Measurements from ENCODE around the gene REC114.
"Not testable (repeated sequence)": the region's sequence is repeated elsewhere in the genome, so short reads cannot be mapped to it uniquely, and the experiment has no call there.

Gene REC114

DNA sequence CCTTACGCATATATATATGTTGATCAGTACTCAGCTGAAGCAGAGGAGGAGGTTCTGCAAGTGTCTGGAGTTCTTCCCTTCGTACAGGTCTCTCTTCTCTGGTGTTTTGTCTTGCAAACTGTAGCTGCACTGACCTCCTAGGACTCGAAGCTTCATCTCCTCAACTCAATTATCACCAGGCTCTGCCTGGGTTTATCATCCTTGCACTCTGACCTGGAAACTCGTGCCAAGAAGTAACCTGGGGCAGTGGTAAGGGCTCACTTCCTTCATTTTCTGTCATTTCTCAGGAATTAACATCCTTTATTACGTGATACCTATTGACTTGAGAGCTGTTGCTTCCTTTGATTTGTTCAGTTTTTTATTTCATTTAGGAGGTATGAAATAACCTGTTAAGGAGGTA, 14.4 kb downstream of the REC114 start:
- no peak for DNase-seq

DNA sequence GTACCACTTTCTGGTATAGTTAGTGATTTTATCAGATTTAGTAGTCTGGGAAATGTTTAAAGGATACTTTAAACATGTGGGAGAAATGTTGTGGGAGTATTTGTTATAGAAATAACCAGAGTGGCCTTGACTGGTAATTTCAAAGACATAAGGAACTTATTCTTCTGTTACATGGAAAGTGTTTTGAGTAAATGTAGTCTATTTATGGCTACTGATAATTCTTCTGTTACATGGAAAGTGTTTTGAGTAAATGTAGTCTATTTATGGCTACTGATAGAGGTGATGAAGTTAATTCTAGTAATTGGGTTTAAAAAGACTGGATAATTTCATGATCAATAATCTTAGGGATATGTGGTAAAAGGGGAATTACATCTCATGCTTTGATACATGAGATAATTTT, 17.7 kb downstream of the REC114 start:
- no peak for DNase-seq

DNA sequence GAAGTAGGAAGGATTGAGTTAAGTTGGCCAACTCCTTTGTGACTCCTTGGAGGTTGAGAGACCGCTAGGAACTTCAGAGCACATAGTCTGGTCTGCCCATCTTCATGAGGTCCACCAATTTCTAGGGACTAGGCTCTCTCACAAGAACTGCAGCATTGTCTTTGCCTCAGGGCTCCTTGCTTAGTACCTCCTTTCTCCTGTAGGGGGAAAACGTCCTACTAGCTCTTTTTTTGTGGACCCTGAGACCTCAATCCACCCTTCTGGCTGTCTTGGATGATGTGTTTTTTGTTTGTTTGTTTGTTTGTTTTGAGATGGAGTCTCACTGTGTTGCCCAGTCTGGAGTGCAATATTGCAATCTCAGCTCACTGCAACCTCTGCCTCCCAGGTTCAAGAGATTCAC, 21.6 kb downstream of the REC114 start:
- no peak for DNase-seq

- no peak for DNase-seq
Observed at GRCh38 chr15:73467758-73468157, 24.8 kb downstream of the REC114 start.

GRCh38 chr15:73474785-73475184, 31.8 kb downstream of the REC114 start:
- DNase-seq: no peak

DNA sequence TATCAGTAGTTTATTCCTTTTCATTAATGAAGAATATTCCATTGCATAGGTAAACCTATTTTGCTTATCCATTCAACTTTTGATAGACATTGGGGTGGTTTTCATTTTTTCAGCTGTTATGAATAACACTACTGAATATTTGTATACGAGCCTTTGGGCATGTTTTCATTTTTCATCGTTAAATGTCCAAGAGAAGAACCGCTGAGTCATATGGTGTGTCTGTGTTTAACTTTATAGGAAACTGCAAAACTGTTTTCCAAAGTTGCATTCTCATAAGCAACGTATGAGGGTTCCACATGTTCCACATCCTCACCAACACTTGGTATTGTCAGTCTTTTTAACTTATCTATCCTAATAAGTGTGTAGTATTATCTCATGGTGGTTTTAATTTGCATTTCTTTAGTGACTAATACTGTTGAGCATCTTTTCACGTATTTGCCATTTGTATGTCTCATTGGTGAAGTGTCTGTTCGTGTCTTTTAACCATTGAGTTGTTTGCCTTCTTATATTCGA, 33.8 kb downstream of the REC114 start:
- no peak for DNase-seq

GRCh38 chr15:73480050-73480449, 37.1 kb downstream of the REC114 start:
- DNase-seq: no peak

- no peak for DNase-seq
Observed at GRCh38 chr15:73482166-73482565, 39.2 kb downstream of the REC114 start.

GRCh38 chr15:73483053-73483452, 40.1 kb downstream of the REC114 start:
- DNase-seq: no peak

DNA sequence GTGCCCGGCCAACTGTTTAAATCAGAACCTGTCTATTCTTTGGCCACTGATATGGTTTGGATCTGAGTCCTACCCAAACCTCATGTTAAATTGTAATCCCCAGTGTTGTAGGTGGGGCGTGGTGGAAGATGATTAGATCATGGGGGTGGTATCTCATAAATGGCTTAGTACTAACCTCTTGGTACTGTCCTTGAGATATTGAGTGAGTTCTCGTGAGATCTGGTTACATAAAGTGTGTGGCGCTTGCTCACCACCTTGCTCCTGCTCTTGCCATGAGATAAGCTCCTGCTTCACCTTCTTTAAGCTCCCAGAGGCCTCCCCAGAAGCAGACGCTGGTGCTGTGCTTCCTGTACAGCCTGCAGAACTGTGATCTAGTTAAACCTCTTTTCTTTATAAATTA, 42.4 kb downstream of the REC114 start:
- no peak for DNase-seq

GRCh38 chr15:73485885-73486284, 42.9 kb downstream of the REC114 start:
- not testable (repeated sequence) for DNase-seq

- no peak for DNase-seq
Observed at GRCh38 chr15:73488698-73489097, 45.7 kb downstream of the REC114 start.

DNA sequence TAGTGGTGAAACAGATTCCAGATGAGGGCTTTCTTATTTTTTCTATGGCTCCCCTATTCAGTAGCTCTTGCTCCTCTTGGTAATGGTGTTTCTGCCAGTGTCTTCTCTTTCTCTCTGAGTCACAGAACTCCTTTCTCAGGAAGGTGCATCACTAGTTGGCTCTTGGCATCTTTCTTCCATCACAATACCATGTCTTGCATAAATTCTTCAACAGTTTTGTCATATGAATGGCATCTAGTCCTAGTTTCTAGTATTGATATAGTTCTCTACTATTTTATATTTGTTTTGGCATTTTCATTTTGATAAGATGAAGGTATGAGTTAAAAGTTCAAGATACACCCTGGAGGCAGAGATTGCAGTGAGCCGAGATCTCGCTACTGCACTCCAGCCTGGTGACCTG, 51.0 kb downstream of the REC114 start:
- DNase-seq: no peak

DNA sequence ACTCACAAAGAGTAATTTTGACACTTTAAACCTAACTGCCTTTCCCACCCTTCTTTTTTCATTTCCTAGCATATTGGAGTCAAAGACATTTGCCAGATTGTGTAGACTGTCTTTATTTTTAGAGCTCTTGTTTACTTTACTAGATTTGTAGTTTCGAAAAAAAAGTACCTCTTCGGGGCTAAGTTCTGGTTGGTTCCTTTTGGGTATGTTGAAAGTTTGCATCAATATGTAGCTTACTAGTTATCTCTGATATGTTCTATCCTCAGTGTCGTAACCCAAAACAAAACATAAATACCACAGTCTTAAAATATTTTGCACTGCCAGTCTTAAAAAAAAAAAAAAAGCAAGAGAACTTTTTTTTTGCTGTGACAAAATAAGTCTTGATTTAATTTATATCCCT, 52.2 kb downstream of the REC114 start:
- DNase-seq: no peak

GRCh38 chr15:73500696-73501095, 57.7 kb downstream of the REC114 start:
- DNase-seq: no peak

GRCh38 chr15:73504885-73505284, 61.9 kb downstream of the REC114 start:
- DNase-seq: no peak

DNA sequence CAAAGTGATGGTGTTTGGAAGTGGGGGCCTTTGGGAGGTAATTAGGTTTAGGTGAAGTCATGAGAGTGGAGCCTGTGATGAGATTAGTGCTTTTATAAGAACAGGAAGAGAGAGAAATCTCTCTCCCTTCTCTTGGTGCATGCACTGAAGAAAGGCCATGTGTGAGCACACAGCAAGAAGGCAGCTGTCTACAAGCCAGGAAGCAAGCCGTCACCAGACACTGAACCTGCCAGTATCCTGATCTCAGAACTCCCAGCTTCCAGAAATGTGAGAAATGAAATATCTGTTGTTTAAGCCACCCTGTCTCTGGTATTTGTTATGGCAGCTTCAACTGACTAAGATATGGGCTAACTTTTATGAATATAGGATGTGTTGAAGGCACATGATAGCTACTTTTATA, 72.6 kb downstream of the REC114 start:
- DNase-seq: no peak

GRCh38 chr15:73517566-73517965, 74.6 kb downstream of the REC114 start:
- DNase-seq: no peak

DNA sequence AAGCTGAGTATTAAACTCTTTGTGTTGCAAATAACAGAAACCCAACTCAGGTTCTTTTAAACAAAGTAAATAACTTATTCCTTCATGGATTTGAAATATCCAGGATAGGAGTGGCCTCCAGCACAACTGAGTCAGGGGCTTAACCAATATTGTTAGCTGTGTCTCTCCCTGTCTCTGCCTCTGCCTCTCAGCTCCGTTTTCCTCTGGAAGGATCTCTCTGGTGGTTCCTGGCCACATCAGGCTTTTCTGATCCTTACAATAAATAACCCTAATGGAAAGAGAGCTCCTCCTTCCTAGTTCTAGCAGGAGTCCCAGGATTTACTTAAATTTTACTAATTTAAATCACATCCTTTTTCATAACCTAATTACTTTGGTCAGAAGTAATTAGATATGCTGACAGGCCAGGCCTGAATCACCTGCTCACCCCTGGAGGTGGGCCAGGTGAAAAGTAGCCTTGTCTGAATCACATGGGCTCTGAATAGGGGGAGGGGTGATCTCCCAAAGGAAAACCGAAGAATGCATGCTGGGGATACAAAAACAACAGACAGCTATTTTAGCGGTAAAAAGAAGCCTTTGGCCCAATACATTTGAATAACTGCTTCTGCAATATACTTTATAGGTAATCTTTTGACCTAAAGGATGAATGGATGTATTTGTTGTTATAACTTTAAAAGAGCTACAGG, 75.4 kb downstream of the REC114 start:
- peak; percentile 41 for DNase-seq

GRCh38 chr15:73518876-73519733, 76.1 kb downstream of the REC114 start:
- DNase-seq: no peak

DNA sequence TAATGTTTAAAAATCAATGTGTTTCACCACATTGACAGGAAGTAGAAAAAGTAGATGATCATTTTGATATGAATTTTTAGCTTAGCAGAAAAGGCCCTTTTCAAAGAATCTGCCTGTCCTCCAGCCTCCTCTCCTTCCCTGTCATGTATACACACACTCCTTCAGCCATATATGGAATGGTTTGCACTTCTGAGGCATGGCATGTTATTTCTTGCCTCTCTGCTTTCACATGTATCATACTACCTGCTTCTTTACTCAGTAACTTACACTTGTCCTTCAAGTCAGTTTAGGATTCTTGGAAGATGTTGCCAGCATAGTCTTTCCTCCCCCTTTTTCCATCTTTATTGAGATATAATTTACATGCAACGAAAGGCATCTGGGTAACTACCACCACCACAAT, 79.0 kb downstream of the REC114 start:
- no peak for DNase-seq

DNA sequence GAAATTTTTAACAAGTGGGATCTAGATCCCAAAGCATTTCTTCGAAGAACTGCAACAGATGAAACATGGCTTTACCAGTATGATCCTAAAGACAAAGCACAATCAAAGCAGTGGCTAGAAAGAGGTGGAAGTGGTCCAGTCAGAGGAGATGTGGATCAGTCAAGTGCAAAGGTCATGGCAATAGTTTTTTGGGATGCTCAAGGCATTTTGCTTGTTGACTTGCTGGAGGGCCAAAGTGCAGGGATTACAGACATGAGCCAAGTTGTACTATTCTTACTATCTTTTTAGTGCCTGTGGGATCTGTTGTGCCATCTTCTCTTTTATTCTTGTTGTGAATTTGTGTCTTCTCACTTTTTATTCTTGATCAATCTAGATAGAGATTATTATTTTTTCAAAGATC, 82.0 kb downstream of the REC114 start:
- no peak for DNase-seq

DNA sequence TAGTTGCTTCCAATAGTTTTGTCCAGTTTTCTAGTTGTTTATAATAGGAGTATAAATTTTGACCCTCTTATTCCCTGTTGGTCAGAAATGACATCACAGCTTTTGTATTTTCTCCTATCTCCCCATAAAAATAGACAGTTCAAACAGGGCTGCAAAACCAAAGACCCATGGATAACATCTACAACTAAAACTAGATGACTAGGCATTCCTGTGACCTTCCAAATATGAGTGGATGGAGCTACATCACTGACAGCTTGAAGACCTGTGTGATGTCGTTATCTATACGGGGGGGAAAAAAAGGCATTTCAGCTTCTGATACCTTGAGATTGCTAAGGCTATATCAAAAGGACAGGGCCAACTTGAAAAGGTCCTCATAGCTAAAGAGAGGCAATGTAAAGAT, 84.6 kb downstream of the REC114 start:
- DNase-seq: no peak

- no peak for DNase-seq
Observed at GRCh38 chr15:73530649-73531048, 87.7 kb downstream of the REC114 start.

Data from NCI-H146 (cell line).